ENCODE data around the gene LUC7L2. TPM values are rescaled to one million over a fixed set of nuclear protein-coding genes. Genes with fewer than 3 reads are reported as not detected.

LUC7L2 gene
- total RNA-seq, 4 donors from 2014 or later: 125 to 179 (median 145) TPM

GRCh38 chr7:139441961-139442360, 82.3 kb downstream of the LUC7L2 start:
- Histone ChIP-seq H3K27ac (peak overlapping the region in 1 of 3 donors; percentile 13), H3K36me3 (no peaks in the 10 kb centered on the region), H3K4me1 (peaks cover 12 to 20% of the 10 kb centered on the region in 2 donors), H3K27me3 (no peaks in the 10 kb centered on the region), H3K9me3 (no peaks in the 10 kb centered on the region), H3K4me3 (replicated peaks in 1 of 3) (no peak overlapping the region)
- TF ChIP-seq POLR2A (IDR thresholded peaks at IDR 0.05) (no peak), CTCF (IDR thresholded peaks at IDR 0.05) (no peak)
- intact Hi-C loops (cut with DNase I): no loop called here
- DNase-seq: peak in 1 of 2 donors; percentile 58
- 71 to 75% methylated on average over 4 of the region's 4 CpGs for WGBS, 2 donors

DNA sequence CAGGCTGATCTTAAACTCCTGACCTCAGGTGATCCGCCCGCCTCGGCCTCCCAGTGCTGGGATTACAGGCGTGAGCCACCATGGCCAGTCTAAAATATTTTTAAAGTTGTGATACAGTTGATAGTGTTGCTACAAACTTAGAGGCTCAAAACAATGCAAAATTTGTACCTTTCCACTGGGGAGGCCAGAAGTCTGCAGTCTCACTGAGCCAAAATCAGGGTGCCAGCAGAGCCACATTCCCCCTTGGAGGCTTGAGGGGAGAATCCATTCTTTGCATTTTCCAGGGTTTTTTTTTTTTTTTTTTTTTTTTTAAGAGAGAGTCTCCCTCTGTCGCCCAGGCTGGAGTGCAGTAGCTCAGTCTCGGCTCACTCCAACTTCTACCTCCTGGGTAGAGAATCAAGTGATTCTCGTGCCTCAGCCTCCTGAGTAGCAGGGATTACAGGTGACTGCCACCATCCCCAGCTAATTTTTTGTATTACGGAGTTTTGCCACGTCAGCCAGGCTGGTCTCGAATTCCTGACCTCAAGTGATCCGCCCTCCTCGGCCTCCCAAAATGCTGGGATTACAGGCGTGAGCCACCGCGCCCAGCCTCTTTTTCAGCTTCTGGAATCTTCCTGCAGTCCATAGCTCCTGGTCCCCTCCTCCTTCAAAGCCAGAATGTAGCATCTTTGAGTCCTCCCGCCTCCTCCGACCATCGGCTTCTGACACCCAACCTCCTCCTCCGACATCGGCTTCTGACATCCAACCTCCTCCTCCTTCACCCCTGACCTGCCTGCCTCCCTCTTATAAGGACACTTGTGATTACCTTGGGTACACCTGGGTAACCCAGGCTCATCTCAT, 86.6 kb downstream of the LUC7L2 start:
- peaks cover 0 to 3% of the 10 kb centered on the region in 2 donors for H3K4me1 ChIP-seq
- intact Hi-C loops (cut with DNase I): no loop called here
- TF ChIP-seq POLR2A (IDR thresholded peaks at IDR 0.05): no peak
- no peak for TF ChIP-seq CTCF (IDR thresholded peaks at IDR 0.05)
- H3K27ac ChIP-seq: no peak overlapping the region
- 96 to 97% methylated on average over 20 of the region's 20 CpGs for WGBS, 2 donors
- DNase-seq: no peak
- no peak overlapping the region for H3K4me3 ChIP-seq (replicated peaks in 1 of 3)
- H3K36me3 ChIP-seq: no peaks in the 10 kb centered on the region
- no peaks in the 10 kb centered on the region for H3K9me3 ChIP-seq
- no peaks in the 10 kb centered on the region for H3K27me3 ChIP-seq

- WGBS, 2 donors: 98 to 99% methylated on average over 6 of the region's 6 CpGs
- H3K4me3 ChIP-seq (replicated peaks in 1 of 3): no peak overlapping the region
- intact Hi-C loops (cut with DNase I): no loop called here
These were observed 91.2 kb downstream of the LUC7L2 start for GRCh38 chr7:139450851-139451250.

GRCh38 chr7:139451638-139452037, 91.9 kb downstream of the LUC7L2 start:
- DNase-seq: no peak
- intact Hi-C loops (cut with DNase I): no loop called here
- Histone ChIP-seq H3K27me3 (no peaks in the 10 kb centered on the region), H3K27ac (no peak overlapping the region), H3K36me3 (no peaks in the 10 kb centered on the region), H3K4me1 (peaks cover 11 to 12% of the 10 kb centered on the region in 2 donors), H3K9me3 (no peaks in the 10 kb centered on the region), H3K4me3 (replicated peaks in 1 of 3) (no peak overlapping the region)
- TF ChIP-seq POLR2A (IDR thresholded peaks at IDR 0.05): no peak
- no peak for TF ChIP-seq CTCF (IDR thresholded peaks at IDR 0.05)
- 85 to 86% methylated on average over 6 of the region's 6 CpGs for WGBS, 2 donors

More at GRCh38 chr7:139450851-139451250, 91.2 kb downstream of the LUC7L2 start:
- TF ChIP-seq POLR2A (IDR thresholded peaks at IDR 0.05): no peak
- TF ChIP-seq CTCF (IDR thresholded peaks at IDR 0.05): no peak
- Histone ChIP-seq H3K27ac (no peak overlapping the region), H3K9me3 (no peaks in the 10 kb centered on the region), H3K36me3 (no peaks in the 10 kb centered on the region), H3K4me1 (peaks cover 11 to 12% of the 10 kb centered on the region in 2 donors), H3K27me3 (no peaks in the 10 kb centered on the region)
- no peak for DNase-seq
